ENCODE measurements around the gene TENT5A. TPM values are rescaled to one million over a fixed set of nuclear protein-coding genes. Genes with fewer than 3 reads are reported as not detected.

The TENT5A gene
- total RNA-seq, 1 experiment from 2014 or later = 5.6 TPM

DNA sequence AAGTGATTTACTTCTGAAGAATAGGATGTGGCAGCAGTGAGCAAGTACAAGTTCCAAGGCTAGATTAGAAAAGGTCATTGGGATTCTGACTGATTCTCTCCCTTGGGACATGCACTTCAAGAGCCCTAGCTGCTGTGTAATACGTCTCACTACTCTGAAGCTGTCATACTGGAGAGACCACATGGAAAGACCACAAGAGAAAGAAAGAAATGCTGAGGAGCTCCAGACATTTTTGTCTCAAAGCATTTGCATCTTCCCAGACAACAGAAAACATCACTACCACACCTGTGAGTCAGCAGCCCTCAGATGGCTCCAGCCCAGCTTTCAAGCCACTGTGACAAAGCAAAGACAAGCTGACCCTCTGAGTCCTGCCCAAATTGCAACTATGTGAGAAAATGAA is 20.7 kb downstream of the TENT5A start:
- H3K9me2 ChIP-seq (replicated peaks; ENCODE audit: low read length) = no peaks in the 10 kb centered on the region
- POLR2A ChIA-PET (ENCODE audit: unreplicated experiment) = no interaction called here
- H3K27me3 ChIP-seq (ENCODE audit: low read length) = no peaks in the 10 kb centered on the region
- TF ChIP-seq, protein P1, sequence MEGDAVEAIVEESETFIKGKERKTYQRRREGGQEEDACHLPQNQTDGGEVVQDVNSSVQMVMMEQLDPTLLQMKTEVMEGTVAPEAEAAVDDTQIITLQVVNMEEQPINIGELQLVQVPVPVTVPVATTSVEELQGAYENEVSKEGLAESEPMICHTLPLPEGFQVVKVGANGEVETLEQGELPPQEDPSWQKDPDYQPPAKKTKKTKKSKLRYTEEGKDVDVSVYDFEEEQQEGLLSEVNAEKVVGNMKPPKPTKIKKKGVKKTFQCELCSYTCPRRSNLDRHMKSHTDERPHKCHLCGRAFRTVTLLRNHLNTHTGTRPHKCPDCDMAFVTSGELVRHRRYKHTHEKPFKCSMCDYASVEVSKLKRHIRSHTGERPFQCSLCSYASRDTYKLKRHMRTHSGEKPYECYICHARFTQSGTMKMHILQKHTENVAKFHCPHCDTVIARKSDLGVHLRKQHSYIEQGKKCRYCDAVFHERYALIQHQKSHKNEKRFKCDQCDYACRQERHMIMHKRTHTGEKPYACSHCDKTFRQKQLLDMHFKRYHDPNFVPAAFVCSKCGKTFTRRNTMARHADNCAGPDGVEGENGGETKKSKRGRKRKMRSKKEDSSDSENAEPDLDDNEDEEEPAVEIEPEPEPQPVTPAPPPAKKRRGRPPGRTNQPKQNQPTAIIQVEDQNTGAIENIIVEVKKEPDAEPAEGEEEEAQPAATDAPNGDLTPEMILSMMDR (conservative IDR thresholded peaks at IDR 0.05; ENCODE audit: low read depth, low read length) = no peak
- TF ChIP-seq EZH2phosphoT487 (IDR thresholded peaks at IDR 0.05; ENCODE audit: borderline replicate concordance, low read length) = no peak
- TF ChIP-seq EZH2 (IDR thresholded peaks at IDR 0.05; ENCODE audit: low read length, unreplicated experiment) = no peak
- H3K9me3 ChIP-seq (ENCODE audit: low read length) = no peaks in the 10 kb centered on the region
- no peak overlapping the region for H3K4me2 ChIP-seq (ENCODE audit: low read length)
- no peak overlapping the region for H2AFZ ChIP-seq (ENCODE audit: low read length)
- no TSS peak for BruUV-seq (replicated peaks)
- H3K27ac ChIP-seq (ENCODE audit: low read length) = no peak overlapping the region
- H3K4me1 ChIP-seq (ENCODE audit: insufficient read depth, low read length) = peaks cover 26% of the 10 kb centered on the region
- H3F3A ChIP-seq (ENCODE audit: low read length, unreplicated experiment) = no peaks in the 10 kb centered on the region
- no peaks in the 10 kb centered on the region for H3K79me2 ChIP-seq (ENCODE audit: low read length)
- no peak overlapping the region for H3K4me3 ChIP-seq (ENCODE audit: low read length)
- intact Hi-C loops (cut with micrococcal nuclease) = no loop called here
- CTCF ChIA-PET = no interaction called here
- peak; percentile 25 for DNase-seq
- H3K9ac ChIP-seq (ENCODE audit: low read length) = no peak overlapping the region
- no peaks in the 10 kb centered on the region for H4K20me1 ChIP-seq (ENCODE audit: low read length)
- ATAC-seq = no peak
- no peaks in the 10 kb centered on the region for H3K36me3 ChIP-seq (ENCODE audit: low read depth, low read length)

DNA sequence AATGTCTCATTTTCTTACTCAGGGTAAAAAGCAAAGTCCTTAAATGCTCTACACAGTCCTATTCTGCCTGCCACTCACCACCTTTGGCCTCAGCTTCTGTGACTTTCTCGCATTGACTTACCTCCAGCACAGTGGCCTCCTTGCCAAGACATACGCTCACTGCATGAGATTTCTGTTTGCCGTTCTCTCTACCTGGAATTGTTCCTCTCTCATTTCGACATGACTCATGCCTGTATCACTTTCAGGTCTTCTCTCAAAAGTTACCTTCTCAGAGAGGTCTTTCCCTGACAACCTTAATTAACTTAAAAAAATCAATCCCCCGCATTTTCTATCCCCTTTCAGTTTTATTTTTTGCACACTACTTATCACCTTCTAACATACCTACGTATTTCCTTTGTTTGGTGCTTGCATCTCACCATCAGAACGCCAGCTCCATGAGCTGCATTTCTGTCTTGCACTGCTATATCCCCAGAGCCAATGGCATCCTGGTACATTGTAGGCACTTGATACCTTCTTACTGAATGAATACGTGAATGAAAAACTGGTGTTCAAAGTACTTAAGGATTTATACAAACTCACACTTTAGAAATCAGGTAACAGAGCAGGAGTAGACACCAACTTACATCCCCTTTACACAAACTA is 24.5 kb downstream of the TENT5A start:
- Histone ChIP-seq H3K27ac (ENCODE audit: low read length) (no peak overlapping the region), H3F3A (ENCODE audit: low read length, unreplicated experiment) (no peaks in the 10 kb centered on the region), H3K4me1 (ENCODE audit: insufficient read depth, low read length) (peaks cover 17% of the 10 kb centered on the region), H3K27me3 (ENCODE audit: low read length) (no peaks in the 10 kb centered on the region), H3K36me3 (ENCODE audit: low read depth, low read length) (no peaks in the 10 kb centered on the region), H3K9ac (ENCODE audit: low read length) (no peak overlapping the region), H4K20me1 (ENCODE audit: low read length) (no peaks in the 10 kb centered on the region), H2AFZ (ENCODE audit: low read length) (peak overlapping the region; percentile 29; the same call in 1 of the 2 replicates), H3K4me3 (ENCODE audit: low read length) (no peak overlapping the region), H3K79me2 (ENCODE audit: low read length) (no peaks in the 10 kb centered on the region), H3K4me2 (ENCODE audit: low read length) (peak overlapping the region; percentile 28), H3K9me3 (ENCODE audit: low read length) (no peaks in the 10 kb centered on the region), H3K9me2 (replicated peaks; ENCODE audit: low read length) (no peaks in the 10 kb centered on the region)
- ChIA-PET POLR2A (ENCODE audit: unreplicated experiment) (no interaction called here), CTCF (interaction anchor here (0.7 kb wide), 1 partner anchor 27 kb away, joined by 3 read pairs; no protein-coding TSS in a partner anchor)
- DNase-seq (peak; percentile 79), ATAC-seq (peak; percentile 79)
- TF ChIP-seq, protein P1 (conservative IDR thresholded peaks at IDR 0.05; ENCODE audit: low read depth, low read length) = no peak
- TF ChIP-seq EZH2phosphoT487 (IDR thresholded peaks at IDR 0.05; ENCODE audit: borderline replicate concordance, low read length) (no peak), EZH2 (IDR thresholded peaks at IDR 0.05; ENCODE audit: low read length, unreplicated experiment) (no peak)
- BruUV-seq (replicated peaks) = no TSS peak
- intact Hi-C loops (cut with micrococcal nuclease) = no loop called here

DNA sequence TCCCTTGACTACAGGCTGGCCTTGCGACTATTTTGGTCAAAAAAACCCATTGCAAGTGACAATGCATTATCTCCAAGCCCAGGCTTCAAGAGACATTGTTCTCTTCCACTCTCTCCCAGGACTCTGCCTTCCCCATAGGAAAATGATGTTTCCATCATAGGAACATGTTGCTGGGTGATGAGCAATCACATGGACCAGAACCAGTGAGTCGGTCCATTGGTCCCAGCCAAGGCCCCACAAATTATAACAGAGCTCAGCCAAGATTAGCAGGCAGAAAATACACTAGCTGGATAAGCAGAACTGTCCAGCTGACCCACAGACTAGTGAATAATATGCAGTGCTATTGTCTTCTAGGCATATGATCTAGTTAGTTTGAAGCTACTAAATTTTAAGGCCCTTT is 27.4 kb downstream of the TENT5A start:
- H4K20me1 ChIP-seq (ENCODE audit: low read length) = no peaks in the 10 kb centered on the region
- BruUV-seq (replicated peaks) = no TSS peak
- no peak for TF ChIP-seq EZH2phosphoT487 (IDR thresholded peaks at IDR 0.05; ENCODE audit: borderline replicate concordance, low read length)
- TF ChIP-seq, protein P1 (conservative IDR thresholded peaks at IDR 0.05; ENCODE audit: low read depth, low read length) = no peak
- TF ChIP-seq EZH2 (IDR thresholded peaks at IDR 0.05; ENCODE audit: low read length, unreplicated experiment) = no peak
- H3K4me3 ChIP-seq (ENCODE audit: low read length) = no peak overlapping the region
- DNase-seq (no peak), ATAC-seq (no peak)
- H3K9ac ChIP-seq (ENCODE audit: low read length) = no peak overlapping the region
- H3F3A ChIP-seq (ENCODE audit: low read length, unreplicated experiment) = no peaks in the 10 kb centered on the region
- ChIA-PET CTCF (no interaction called here), POLR2A (ENCODE audit: unreplicated experiment) (no interaction called here)
- no peak overlapping the region for H3K27ac ChIP-seq (ENCODE audit: low read length)
- H3K36me3 ChIP-seq (ENCODE audit: low read depth, low read length) = no peaks in the 10 kb centered on the region
- H3K4me1 ChIP-seq (ENCODE audit: insufficient read depth, low read length) = peaks cover 10% of the 10 kb centered on the region
- H2AFZ ChIP-seq (ENCODE audit: low read length) = no peak overlapping the region
- H3K27me3 ChIP-seq (ENCODE audit: low read length) = no peaks in the 10 kb centered on the region
- no peaks in the 10 kb centered on the region for H3K9me3 ChIP-seq (ENCODE audit: low read length)
- intact Hi-C loops (cut with micrococcal nuclease) = no loop called here
- no peaks in the 10 kb centered on the region for H3K79me2 ChIP-seq (ENCODE audit: low read length)
- no peaks in the 10 kb centered on the region for H3K9me2 ChIP-seq (replicated peaks; ENCODE audit: low read length)
- no peak overlapping the region for H3K4me2 ChIP-seq (ENCODE audit: low read length)

Data from PC-3 (cell line).